Stimulated activated naive B cell treated with anti-CD40 and anti-IgM and Interleukin-4, amounts not matched to agents 10 μg/mL and 1 μg/mL and 100 μg/mL, for 72 hours (primary cell): ENCODE data around the gene ATN1.
A peak's percentile ranks its signal among the peaks of the same experiment; 100 is the strongest.

ENCODE experiments used
- ATAC-seq, 2 donors: fragments of 150-1000 bp; cut with Tn5 transposase; replicated peaks; 2 replicates each; pipeline ENCODE4 v1.10.0; 2021; ENCODE audit warnings: moderate library complexity in 1 of 2
- DNase-seq: peaks from one replicate; pipeline ENCODE4 v3.0.0; 2021
- H3K27ac Mint-ChIP-seq: one replicate; pipeline ENCODE4 v1.8.0; 2022; ENCODE audit warnings: mild to moderate bottlenecking, mixed read lengths
- H3K27me3 Mint-ChIP-seq, 2 donors: one replicate each; pipeline ENCODE4 v1.8.0; 2022; ENCODE audit warnings: mixed read lengths in 2 of 2
- H3K36me3 Mint-ChIP-seq, 2 donors: one replicate each; pipeline ENCODE4 v1.8.0; 2022; ENCODE audit warnings: mixed read lengths in 2 of 2, mild to moderate bottlenecking in 1 of 2
- H3K4me1 Mint-ChIP-seq, 2 donors: one replicate each; pipeline ENCODE4 v1.8.0; 2022; ENCODE audit warnings: mixed read lengths in 2 of 2, mild to moderate bottlenecking in 1 of 2
- H3K4me3 Mint-ChIP-seq, 2 donors: one replicate each; pipeline ENCODE4 v1.8.0; 2022; ENCODE audit warnings: mild to moderate bottlenecking in 2 of 2, mixed read lengths in 2 of 2, moderate library complexity in 1 of 2
- H3K9me3 Mint-ChIP-seq, 2 donors: one replicate each; pipeline ENCODE4 v1.8.0; 2022; ENCODE audit warnings: mixed read lengths in 2 of 2, mild to moderate bottlenecking in 1 of 2

The ATN1 gene

DNA sequence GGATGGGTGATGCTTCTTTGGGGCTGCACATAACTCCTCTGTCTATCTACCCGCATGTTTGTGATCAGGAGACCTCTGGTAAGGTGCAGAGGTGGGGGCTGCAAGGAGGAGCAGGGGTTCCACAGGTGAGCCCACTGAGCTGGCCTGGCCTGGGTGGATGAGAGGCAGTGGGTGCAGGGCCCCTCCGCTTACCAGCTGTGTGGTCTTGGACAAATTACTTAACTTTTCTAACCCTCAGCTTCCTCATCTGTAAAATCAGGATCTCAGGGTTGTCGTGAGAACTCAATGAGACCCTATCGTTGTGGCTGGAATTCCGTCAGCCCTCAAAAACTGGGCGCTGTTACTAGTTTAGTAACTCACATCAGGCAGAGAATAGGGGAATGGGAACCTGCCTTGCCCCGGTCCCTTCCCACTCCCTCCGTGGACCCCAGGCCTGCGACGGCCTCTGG lies 30.9 kb downstream of the ATN1 start:
- Mint-ChIP-seq H3K36me3 (peaks cover 72 to 92% of the 10 kb centered on the region in 2 donors), H3K4me3 (peak overlapping the region; percentile 89), H3K27me3 (no peaks in the 10 kb centered on the region), H3K9me3 (no peaks in the 10 kb centered on the region), H3K4me1 (peaks cover 88 to 97% of the 10 kb centered on the region in 2 donors), H3K27ac (peak overlapping the region; percentile 98)
- no peak for ATAC-seq
- DNase-seq: no peak

DNA sequence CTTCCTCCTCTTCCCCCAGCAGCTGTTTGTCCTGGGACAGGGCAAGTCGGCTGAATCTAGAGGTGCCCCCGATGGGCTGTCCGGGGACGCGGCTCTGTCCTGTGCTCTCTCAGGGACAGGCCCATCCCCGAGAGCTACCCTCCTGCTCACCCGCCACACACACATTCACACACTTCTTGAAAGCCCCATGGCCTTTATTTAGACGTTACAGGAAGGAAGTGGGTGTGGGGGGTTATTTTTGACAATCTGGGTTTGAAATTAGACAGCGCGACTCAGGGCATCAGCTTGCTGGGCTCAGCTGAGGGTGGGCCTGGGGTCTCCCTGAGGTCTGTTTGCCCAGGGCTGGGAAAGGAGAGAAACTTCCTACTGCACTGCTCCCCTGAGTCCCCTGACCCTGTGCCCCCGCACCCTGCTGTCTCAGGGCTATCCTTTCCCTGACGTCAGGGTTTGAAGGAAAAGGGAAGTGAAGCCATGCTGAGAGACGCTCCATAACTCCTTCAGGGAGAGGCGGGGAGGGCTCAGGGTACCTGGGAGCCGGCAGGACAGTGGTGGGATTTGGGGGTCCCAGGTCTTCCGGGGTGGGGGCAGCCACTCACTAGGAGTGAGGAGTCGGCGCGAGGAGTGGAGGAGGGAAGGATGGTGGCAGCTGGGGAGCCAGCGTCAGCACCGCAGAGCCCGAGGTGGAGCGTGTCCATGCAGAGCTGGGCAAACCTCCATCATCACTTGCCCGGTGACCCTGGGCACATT lies 31.5 kb downstream of the ATN1 start:
- Mint-ChIP-seq H3K27me3 (no peaks in the 10 kb centered on the region), H3K36me3 (peaks cover 68 to 86% of the 10 kb centered on the region in 2 donors)
- peak; percentile 68 to 71 for ATAC-seq

DNA sequence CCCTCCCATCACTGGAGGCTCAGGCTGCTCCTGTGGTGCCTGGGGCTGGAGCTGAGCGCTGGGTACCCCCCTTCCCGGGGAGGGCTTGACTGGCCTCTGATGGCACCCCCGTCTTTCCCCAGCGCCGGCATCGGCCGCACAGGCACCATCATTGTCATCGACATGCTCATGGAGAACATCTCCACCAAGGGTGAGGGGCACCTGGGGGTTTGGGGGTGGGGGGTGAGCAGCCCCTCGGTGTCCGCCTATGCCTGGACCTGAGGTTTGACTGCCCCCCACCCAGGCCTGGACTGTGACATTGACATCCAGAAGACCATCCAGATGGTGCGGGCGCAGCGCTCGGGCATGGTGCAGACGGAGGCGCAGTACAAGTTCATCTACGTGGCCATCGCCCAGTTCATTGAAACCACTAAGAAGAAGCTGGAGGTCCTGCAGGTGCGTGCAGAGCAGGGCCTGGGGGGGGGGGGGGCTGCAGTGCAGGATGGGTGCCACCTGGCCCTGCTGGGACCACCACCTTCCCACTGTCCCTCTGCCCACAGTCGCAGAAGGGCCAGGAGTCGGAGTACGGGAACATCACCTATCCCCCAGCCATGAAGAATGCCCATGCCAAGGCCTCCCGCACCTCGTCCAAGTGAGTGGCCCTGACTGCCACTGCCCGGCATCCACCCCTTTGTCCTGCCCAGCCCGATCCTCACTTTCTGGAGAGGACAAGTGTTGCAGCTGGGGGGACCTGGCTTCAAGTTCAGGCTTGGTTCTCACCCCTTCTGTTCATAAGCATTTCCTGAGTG lies 32.2 kb downstream of the ATN1 start:
- H3K36me3 Mint-ChIP-seq: peaks cover 60 to 82% of the 10 kb centered on the region in 2 donors
- DNase-seq (no peak), ATAC-seq (no peak)
- peaks cover 78 to 96% of the 10 kb centered on the region in 2 donors for H3K4me1 Mint-ChIP-seq
- no peaks in the 10 kb centered on the region for H3K27me3 Mint-ChIP-seq
- H3K4me3 Mint-ChIP-seq: peak overlapping the region; percentile 89
- H3K27ac Mint-ChIP-seq: peak overlapping the region; percentile 98
- no peaks in the 10 kb centered on the region for H3K9me3 Mint-ChIP-seq

More for the DNA sequence above, 31.5 kb downstream of the ATN1 start:
- H3K27ac Mint-ChIP-seq: peak overlapping the region; percentile 98
- peak overlapping the region; percentile 89 for H3K4me3 Mint-ChIP-seq
- H3K4me1 Mint-ChIP-seq: peaks cover 84 to 96% of the 10 kb centered on the region in 2 donors
- H3K9me3 Mint-ChIP-seq: no peaks in the 10 kb centered on the region
- peak; percentile 80 for DNase-seq

DNA sequence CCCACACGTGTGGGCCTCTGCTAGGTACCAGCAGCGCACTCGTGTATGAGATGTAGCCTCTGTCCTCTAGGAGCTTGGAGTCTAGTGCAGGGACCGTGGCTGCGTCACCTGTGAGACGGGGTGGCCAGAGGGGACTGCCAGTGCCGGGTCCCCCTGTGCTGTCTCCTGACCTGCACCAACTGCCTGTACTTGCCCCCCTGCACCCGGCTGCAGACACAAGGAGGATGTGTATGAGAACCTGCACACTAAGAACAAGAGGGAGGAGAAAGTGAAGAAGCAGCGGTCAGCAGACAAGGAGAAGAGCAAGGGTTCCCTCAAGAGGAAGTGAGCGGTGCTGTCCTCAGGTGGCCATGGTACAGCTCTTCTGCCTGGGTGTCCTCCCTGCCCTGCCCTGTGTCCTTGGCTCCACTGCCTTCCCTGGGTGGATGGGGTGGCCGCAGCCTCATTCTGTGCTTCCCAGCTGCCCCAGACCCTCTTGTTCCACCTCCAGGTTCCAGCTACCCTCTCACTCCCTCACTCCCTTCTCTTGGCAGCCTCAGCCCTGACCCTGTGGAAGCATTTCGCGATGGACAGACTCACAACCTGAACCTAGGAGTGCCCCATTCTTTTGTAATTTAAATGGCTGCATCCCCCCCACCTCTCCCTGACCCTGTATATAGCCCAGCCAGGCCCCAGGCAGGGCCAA lies 33.0 kb downstream of the ATN1 start:
- Mint-ChIP-seq H3K36me3 (peaks cover 62 to 82% of the 10 kb centered on the region in 2 donors), H3K9me3 (no peaks in the 10 kb centered on the region), H3K4me3 (peak overlapping the region; percentile 89), H3K27ac (peak overlapping the region; percentile 98), H3K27me3 (no peaks in the 10 kb centered on the region), H3K4me1 (peaks cover 79 to 96% of the 10 kb centered on the region in 2 donors)
- DNase-seq: peak; percentile 7
- peak; percentile 4 to 15 for ATAC-seq

DNA sequence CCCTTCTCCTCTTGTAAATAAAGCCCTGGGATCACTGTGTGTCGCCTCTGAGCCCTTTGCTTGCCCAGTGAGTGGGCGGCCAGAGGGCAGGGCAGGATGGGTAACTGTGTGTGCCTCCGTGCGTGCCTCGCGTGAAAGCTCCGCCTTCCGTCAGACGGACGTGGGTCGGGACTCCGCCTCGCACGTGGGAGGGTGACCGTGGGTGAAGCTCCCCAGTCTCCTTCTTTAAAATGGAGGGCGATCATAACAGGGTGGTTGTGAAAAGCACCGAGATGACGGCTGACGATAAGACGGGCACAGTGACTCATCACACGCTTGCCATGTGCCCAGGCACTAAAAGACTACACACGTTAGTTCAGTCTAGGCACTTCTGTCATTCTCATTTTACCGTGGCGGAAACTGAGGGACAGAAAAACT lies 33.5 kb downstream of the ATN1 start:
- H3K36me3 Mint-ChIP-seq: peaks cover 60 to 81% of the 10 kb centered on the region in 2 donors
- no peaks in the 10 kb centered on the region for H3K9me3 Mint-ChIP-seq
- H3K4me3 Mint-ChIP-seq: peak overlapping the region; percentile 89
- peak; percentile 52 to 54 for ATAC-seq
- no peaks in the 10 kb centered on the region for H3K27me3 Mint-ChIP-seq
- H3K27ac Mint-ChIP-seq: peak overlapping the region; percentile 98
- peaks cover 76 to 95% of the 10 kb centered on the region in 2 donors for H3K4me1 Mint-ChIP-seq
- DNase-seq: peak; percentile 89

DNA sequence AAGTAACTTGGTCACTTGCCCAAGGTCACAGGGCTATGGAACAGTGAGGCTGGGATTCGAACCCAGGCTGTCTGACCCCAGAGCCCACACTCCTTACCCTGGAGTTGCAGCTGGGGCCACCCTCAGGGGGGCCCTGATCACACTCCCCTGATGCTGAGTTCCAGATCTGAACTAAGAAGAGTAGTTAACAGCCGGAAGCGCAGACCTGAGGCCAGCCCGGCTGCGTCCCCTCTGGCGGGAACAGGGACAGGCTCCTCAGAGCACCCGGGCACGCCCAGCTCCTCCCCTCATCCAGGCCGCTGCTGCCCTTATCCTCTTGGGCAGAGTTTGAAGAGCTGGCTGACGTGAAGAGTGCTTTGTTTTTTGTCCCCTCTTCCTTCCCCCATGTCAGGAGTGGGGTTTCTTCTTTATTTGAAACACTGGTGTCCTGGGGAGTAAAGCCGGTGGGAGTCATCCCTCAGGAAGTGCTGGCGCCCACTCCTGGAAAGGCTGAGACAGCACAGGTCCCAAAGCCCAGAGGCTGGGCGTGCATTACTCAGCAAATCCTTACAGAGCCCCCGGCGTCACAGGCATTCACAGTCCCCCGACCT lies 34.0 kb downstream of the ATN1 start:
- H3K4me1 Mint-ChIP-seq: peaks cover 73 to 95% of the 10 kb centered on the region in 2 donors
- DNase-seq (no peak), ATAC-seq (peak; percentile 13 to 16)
- H3K27ac Mint-ChIP-seq: peak overlapping the region; percentile 98
- H3K9me3 Mint-ChIP-seq: no peaks in the 10 kb centered on the region
- no peaks in the 10 kb centered on the region for H3K27me3 Mint-ChIP-seq
- H3K4me3 Mint-ChIP-seq: peak overlapping the region; percentile 89
- peaks cover 57 to 79% of the 10 kb centered on the region in 2 donors for H3K36me3 Mint-ChIP-seq

DNA sequence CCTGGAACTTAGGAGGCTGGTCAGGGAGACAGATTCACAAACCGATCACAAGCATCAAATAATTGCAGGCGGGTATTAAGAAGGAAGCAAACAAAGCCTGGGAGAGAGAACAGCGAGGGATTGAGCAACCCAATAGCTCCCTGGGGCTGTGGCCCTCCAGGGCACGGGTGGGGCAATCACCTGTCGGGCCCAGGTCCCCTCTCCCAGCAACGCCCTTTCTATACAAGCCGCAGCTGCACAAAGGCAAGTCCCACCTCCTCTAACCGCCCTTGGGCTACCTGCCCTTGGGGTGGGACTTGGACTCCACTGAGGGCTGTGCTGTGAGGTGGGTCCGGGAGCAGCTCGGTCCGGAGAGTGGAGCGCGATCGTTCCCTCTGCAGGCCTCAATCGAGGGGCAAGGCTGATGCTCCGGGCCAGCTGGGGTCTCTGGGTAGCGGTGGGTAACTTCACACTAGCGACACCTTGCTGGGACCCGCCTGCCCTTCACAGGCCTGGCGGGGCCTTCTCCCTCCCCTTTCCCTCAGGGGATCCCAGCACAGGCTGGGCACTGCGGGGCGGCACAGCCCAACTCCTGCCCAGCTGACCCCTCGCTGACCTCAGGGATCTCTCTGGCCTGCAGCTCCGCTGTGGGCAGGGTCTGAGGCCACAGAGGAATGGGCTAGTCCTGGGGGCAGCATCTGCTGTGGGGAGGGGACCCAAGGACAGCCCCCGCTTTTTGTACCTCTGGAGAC lies 34.7 kb downstream of the ATN1 start:
- Mint-ChIP-seq H3K4me3 (peak overlapping the region; percentile 89), H3K4me1 (peaks cover 71 to 90% of the 10 kb centered on the region in 2 donors), H3K36me3 (peaks cover 54 to 73% of the 10 kb centered on the region in 2 donors), H3K27me3 (no peaks in the 10 kb centered on the region), H3K9me3 (no peaks in the 10 kb centered on the region), H3K27ac (peak overlapping the region; percentile 98)
- DNase-seq (no peak), ATAC-seq (no peak)

DNA sequence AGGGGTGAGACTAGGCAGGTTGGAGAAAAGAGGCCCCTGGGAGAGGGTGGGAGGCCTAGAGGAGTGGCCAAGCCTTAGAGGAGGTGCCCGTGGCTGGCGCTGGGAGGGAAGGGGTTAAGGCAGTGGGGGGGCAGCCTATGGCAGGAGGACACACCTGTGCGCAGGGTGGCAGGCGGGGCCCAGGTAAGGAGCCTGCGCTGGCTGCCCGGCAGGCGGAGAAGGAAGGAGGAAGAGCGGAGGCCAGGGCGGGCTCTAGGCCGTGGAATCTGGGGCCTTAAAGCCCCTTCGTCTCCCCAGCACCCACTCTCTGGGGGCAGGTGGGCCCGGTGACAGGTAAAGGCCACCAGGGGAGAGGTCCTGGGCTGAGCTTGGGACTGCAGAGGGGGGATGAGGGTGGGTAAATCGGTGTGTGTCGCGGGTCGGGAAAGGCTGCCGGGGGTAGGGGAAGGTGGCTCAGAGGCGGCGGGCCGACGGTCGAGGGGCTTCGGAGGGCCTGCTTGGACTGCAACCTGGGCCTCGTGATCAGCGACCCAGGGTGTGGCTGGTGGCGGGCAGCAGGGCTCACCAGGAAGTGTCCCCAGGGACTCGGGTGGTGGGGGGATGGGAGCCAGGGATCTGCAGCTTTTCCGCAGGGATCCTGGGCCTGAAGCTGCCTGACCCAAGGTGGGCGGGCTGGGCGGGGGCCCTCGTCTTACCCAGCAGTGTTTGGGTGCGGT lies 35.4 kb downstream of the ATN1 start:
- H3K36me3 Mint-ChIP-seq: peaks cover 55 to 71% of the 10 kb centered on the region in 2 donors
- no peaks in the 10 kb centered on the region for H3K27me3 Mint-ChIP-seq
- ATAC-seq: no peak
- peak overlapping the region; percentile 2 to 33 for H3K4me3 Mint-ChIP-seq
- no peak for DNase-seq
- H3K9me3 Mint-ChIP-seq: no peaks in the 10 kb centered on the region
- peak overlapping the region; percentile 98 for H3K27ac Mint-ChIP-seq
- peaks cover 68 to 90% of the 10 kb centered on the region in 2 donors for H3K4me1 Mint-ChIP-seq

DNA sequence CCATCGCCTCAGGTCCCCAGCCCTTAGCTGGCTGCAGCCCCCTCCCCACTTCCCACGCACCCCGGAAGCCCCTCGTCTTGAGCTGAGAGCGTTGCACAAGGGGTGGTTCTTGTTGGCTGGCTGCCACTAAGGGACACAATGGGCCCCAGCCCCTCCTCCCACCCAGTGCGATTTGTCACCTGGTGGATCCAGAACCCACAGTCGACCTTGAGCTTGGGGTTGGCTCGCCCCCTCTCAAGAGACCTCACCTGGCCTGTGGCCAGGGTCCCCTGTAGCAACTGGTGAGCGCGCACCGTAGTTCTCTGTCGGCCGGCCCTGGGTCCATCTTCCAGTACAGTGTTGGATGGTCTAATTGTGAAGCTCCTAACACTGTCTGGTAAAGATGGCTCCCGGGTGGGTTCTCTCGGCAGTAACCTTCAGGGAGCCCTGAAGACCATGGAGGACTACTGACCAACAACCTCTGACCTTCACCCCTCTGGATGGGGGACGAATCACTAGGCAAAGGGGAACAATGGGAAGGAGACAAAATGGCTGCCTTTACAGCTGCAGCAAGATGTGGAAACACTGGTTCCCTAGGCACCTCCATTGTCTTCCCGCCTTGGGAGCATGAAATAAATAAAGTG lies 36.1 kb downstream of the ATN1 start:
- peak overlapping the region; percentile 89 for H3K27ac Mint-ChIP-seq
- ATAC-seq: no peak
- no peaks in the 10 kb centered on the region for H3K9me3 Mint-ChIP-seq
- no peaks in the 10 kb centered on the region for H3K27me3 Mint-ChIP-seq
- H3K4me1 Mint-ChIP-seq: peaks cover 66 to 90% of the 10 kb centered on the region in 2 donors
- DNase-seq: no peak
- H3K36me3 Mint-ChIP-seq: peaks cover 52 to 71% of the 10 kb centered on the region in 2 donors
- H3K4me3 Mint-ChIP-seq: no peak overlapping the region

DNA sequence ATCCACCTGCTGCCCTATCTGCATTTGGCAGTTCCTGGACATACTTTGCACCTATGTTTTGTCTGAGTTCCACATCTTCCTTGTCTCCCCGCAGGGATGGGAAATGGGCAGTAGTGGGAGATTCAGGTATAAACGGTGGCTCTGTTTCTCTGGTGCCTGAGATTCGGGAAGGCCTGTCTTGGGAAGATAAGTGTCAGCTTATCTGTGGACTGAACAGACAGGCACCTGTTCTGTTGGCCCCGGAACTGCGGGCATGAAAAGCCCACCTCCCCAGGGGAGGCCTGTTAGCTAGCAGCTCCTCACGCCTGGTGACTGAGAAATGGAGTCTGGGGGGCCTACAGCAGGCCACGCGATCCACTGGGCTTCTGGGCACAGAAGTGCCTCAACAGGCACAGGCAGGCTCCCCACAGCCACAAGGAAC lies 36.9 kb downstream of the ATN1 start:
- peaks cover 49 to 70% of the 10 kb centered on the region in 2 donors for H3K36me3 Mint-ChIP-seq
- no peak overlapping the region for H3K4me3 Mint-ChIP-seq
- no peaks in the 10 kb centered on the region for H3K27me3 Mint-ChIP-seq
- peak in 1 of 2 donors; percentile 1 for ATAC-seq
- no peak for DNase-seq
- peak overlapping the region; percentile 89 for H3K27ac Mint-ChIP-seq
- no peaks in the 10 kb centered on the region for H3K9me3 Mint-ChIP-seq
- peaks cover 64 to 90% of the 10 kb centered on the region in 2 donors for H3K4me1 Mint-ChIP-seq

DNA sequence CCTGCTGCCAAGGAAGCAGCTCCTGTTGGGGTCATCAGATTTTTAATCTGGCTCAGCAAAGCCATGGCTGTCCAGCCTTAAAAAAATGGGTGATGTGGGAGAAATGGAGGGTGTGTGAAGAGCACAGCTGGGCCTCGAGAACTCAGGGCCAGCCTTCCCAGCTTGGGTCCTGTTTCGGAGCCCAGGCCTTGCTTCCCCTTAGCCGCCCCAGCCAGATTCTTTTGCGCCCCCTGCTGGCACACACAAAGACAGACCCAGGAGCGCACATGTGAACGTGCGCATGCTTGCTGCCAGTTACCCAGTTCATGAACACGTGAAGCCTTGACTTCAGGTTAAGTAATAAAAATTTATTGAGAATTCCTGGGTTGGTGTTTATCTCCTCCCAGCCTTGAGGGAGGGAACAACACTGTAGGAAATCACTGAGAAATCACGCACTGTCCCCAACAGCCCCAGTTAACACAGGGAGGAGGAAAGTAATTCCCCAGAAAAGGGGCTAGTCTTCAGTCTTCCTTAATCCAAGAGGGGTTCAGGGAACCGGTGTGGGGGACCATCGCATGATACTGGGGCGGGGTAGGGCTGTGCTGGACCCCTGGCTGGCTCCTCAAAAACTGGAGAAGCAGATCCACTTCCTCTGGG lies 37.4 kb downstream of the ATN1 start:
- H3K4me1 Mint-ChIP-seq: peaks cover 58 to 85% of the 10 kb centered on the region in 2 donors
- no peak overlapping the region for H3K4me3 Mint-ChIP-seq
- peak; percentile 55 to 63 for ATAC-seq
- peak; percentile 81 for DNase-seq
- H3K36me3 Mint-ChIP-seq: peaks cover 48 to 68% of the 10 kb centered on the region in 2 donors
- H3K27ac Mint-ChIP-seq: peak overlapping the region; percentile 89
- no peaks in the 10 kb centered on the region for H3K27me3 Mint-ChIP-seq
- H3K9me3 Mint-ChIP-seq: no peaks in the 10 kb centered on the region

DNA sequence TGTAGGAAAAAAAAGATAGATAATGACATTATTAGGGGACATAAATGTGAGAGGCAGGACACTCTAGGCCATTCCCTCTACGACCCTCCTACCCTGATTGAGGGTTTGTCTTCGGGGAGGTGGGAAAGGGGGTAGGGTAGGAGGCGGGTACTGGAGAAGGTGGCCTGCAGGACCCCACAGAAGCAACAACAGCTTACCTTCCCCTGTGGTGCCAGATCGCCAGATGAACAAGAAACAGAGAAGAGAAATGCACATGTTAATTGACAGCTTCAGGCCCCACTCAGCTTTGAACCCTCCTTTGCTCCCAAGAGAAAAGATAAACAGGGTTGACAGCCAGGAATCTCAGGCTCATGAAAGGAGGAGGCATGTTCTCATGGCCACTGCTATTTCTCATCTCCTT lies 38.0 kb downstream of the ATN1 start:
- no peaks in the 10 kb centered on the region for H3K9me3 Mint-ChIP-seq
- peaks cover 53 to 81% of the 10 kb centered on the region in 2 donors for H3K4me1 Mint-ChIP-seq
- DNase-seq (no peak), ATAC-seq (no peak)
- peak overlapping the region; percentile 89 for H3K27ac Mint-ChIP-seq
- H3K4me3 Mint-ChIP-seq: no peak overlapping the region
- H3K36me3 Mint-ChIP-seq: peaks cover 43 to 64% of the 10 kb centered on the region in 2 donors
- no peaks in the 10 kb centered on the region for H3K27me3 Mint-ChIP-seq
